GM19324 (cell line): ENCODE measurements around the gene NOM1.

Experiments
- ATAC-seq: cut with Tn5 transposase; IDR thresholded peaks from one replicate; pipeline ENCODE4 v1.9.1; 2021; ENCODE audit warnings: mild to moderate bottlenecking, moderate library complexity; ENCODE audit not compliant: unreplicated experiment, low FRiP score

NOM1 gene

GRCh38 chr7:156979711-156980110 lies 30.2 kb downstream of the NOM1 start:
- ATAC-seq, result no peak

GRCh38 chr7:156984174-156984891 lies 34.8 kb downstream of the NOM1 start:
- no peak for ATAC-seq

DNA sequence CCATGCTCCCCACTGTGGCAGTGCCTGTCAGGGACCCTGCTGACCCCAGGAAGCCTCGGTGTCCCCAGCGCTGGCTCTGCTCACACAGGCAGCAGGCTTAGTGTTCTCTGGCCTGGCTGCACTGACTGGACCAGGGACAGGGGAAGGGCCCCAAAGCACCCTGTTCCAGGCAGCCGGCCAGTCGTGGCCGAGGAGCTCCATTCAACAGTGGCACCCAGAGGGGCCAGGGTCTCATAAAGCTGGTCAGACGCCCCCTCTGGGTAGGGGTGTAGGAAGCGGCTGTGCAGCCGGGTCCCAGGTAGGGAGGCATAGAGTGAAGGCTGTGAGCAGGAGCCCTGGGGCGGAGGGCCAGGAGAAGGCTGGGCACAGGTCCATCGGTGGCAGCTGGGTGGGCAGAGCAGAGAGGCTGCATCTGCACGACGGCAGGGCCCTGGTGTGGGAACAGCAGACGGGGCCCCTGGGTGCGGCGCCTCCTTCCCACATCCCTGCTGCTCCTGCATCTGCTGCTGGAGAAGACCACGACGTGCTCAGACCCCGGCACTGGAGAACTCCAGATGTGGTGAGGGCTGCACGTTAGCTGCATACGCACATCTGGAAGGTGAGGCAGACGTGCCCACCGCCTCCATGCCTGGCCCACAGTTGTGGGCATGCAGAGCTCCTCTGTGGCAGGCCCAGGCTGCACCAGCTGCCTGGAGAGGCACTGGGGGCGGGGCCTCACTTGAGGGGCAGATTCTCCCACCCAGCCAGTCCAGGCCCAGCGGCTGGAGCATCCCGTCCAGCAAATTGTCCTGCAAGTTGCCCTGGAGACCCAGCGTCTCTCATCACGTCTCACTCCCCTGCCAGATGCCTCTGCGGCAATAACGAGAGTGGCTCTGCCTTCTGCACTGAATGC lies 35.8 kb downstream of the NOM1 start:
- ATAC-seq, result no peak

DNA sequence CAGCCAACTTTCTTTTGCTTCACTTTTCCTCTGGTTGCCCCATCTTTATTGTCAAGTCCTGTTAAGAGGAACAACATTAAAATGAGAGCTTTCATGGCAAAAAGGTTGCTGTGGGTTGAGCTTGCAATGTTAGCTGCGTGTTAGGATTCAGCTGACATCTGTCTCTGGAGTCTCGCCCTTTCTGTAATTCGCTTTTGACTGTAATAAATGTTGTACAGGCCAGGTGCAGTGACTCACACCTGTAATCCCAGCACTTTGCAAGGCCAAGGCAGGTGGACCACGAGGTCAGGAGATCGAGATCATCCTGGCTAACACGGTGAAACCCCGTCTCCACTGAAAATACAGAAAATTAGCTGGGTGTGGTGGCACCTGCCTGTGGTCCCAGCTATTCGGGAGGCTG lies 36.9 kb downstream of the NOM1 start:
- ATAC-seq, result no peak

DNA sequence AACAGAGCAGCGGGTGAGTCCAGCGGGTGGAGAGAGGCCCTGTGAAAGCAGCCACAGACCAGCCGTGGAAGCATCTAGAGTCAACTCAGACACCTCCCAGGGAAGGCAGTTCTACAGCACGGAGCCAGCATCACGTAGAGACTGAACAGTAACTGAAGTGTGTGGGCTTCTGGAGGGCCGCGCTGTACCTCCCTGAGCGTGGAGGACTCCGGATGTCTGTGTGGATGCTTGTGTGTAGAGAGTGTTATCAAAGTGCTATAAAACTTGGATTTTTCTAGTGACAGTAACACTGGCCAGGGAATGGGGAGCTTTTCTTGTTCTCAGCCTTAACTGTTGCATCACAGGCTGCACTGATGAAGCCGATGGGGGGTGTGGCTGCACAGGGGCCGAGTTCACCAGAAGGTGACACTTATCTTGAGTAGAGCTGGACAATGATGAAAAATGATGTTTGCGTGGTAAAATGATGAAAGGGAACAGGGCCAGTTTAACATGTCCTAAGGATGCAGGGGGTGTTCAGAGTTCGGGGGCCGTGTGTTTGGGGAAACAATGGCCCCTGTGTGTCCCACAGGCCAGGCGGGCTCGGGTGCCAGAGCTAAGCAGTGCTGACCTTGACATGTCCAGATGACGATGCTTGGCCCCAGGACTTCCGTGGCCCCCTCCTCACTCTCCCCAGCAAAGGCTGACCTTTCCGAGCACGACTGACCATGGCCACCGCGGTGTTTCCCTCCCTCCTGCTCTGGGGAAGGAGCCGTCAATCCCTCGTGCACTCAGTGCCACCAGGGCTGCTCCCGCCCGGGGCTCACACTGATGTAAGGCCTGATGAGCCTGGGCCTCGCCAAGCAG lies 39.1 kb downstream of the NOM1 start:
- no peak for ATAC-seq

GRCh38 chr7:156989766-156990535 lies 40.4 kb downstream of the NOM1 start:
- ATAC-seq, result no peak

DNA sequence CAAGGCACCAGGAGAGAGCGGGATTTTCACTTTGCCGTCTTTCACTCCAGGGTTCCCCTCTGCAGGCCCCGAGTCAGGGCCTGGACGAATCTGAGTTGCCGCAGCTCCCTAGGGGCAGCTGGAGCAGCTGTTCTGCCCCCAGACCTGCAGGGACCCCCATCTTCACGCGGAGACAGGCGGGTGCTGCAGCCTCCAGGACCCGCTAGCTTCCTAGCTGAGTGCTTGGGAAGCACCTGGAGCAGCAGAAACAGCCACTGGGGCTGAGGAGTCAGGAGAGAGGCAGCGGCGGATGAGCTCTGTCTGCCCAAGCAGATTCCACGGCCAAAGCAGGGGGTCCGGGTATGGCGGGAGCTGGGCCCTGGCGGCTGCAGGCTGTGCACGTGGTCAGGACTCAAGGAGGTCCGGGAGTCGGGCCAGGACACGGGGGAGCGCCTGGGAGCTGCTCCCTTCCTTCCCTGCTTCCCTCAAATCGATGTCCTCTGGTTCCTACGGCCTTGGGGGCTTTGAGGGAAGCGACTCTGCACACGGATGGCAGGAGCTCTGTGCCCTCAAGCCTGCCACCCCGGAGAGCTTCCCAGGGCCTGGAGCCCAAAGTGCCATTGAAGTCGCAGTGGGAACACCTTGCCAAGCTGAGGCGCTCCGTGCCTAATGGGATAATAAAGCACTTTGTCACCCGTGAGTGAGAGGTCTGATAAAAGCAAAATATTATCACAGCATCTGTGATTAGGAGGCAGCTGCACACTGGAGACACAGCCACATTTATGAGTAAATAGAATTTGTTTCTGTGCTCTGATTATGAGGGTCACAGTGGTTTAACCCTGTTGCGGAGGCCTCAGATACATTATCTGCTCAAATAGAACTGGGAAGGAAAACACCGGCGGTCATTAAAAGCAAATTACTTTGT lies 43.8 kb downstream of the NOM1 start:
- ATAC-seq, result no peak

GRCh38 chr7:156993925-156994235 lies 44.4 kb downstream of the NOM1 start:
- no peak for ATAC-seq

DNA sequence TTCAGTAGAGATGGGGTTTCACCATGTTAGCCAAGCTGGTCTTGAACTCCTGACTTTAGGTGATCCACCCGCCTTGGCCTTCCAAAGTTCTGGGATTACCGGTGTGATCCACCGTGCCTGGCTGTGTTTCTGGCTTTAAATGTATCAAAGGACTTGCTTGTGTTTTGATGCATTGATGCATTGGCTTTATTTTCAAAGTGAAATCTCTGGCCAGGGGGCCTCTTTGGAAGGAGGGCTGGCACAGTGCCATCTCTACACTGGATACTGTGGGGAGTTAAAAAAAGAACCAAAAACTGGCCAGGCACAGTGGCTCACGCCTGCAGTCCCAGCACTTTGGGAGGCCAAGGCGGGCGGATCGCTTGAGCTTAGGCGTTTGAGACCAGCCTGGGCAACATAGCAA lies 44.9 kb downstream of the NOM1 start:
- no peak for ATAC-seq

- ATAC-seq, result no peak
Observed at GRCh38 chr7:156998988-156999957, 49.8 kb downstream of the NOM1 start.

GRCh38 chr7:156999958-157000726 lies 50.6 kb downstream of the NOM1 start:
- ATAC-seq, result no peak

DNA sequence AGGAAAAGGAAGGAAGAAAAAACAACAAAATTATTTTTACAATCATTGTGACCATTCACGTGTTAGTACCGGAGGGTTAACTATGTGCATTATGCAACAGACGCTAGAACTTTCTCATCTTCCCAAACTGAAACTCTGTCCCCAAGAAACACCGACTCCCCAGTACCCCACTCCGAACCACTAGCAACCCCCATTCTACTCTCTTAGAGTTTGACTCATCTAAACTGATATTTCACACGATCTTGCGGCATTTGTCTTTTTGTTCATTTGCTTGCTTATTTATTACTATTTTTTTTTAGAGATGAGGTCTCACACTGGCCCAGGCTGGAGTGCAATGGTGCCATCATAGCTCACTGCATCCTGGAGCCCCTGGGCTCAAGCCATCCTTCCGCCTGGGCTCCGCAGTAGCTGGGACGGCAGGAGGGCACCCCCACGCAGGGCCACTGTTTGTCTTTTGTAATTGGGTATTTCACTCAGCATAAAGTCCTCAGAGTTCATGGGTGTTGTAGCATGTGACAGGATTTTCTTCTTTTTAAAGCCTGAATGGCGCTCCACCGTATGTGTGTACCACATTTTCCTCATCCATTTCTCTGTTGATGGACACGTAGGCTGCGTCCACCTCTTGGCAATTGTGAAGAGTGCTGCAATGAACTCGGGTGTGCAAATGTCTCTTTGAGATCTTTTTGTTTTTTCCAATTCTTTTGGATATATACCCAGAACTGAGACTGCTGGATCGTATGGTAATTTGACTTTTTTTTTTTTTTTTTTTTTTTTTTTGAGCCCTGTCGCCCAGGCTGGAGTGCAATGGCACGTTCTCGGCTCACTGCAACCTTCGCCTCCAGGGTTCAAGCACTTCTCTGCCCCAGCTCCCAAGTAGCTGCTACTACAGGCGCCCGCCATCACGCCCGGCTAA lies 51.5 kb downstream of the NOM1 start:
- ATAC-seq, result no peak

GRCh38 chr7:157001920-157002818 lies 52.7 kb downstream of the NOM1 start:
- no peak for ATAC-seq

DNA sequence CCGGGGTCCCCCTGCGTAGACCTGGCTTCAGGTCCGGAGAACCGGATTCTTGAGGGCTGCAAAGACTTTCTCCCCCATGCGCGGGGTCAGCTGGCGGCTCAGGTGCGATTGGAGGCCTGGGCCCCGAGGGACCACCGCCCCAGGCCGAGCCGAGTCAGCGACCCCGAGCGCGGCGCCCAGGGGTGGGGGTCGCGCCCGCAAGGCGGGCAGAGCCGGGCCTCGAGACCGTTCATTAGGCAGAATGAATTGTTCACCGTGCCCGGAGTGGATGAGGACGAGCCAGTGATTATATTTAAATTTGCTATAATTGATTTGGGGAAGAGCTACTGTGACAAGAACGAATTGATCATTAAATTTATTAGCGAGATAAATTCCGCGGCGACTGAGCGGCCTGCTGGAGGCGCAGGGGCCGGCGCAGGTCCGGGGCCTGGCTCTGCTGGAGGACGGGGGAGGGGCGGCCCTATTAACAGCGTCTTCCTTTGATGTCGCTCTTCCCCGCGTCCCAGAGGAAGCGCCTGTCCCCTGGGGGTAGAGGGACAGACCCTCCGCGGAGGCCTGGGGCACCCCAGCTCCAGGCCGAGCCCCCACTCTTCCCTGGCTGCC lies 53.4 kb downstream of the NOM1 start:
- ATAC-seq, result no peak

DNA sequence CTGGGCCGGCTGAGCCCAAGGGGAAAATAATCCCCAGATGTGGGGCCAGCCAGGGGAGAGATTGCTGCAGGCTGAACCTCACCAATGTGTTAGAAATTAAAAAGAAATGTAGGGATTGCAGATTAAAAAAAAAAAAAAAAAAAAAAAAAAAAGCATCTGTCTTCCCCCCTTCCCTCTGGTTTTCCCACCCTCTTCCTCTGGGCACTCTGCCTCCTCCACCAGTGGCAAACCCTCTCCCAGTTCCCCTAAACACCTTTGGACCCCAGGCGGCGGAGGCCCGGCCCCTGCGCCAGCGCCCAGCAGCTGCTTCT lies 53.9 kb downstream of the NOM1 start:
- no peak for ATAC-seq
